ENCODE data around the gene VAV1. TPM values are rescaled to one million over a fixed set of nuclear protein-coding genes. Genes with fewer than 3 reads are reported as not detected.
A peak's percentile ranks its signal among the peaks of the same experiment; 100 is the strongest.

Gene VAV1
- polyA plus RNA-seq (2013, experiment 1 of 2) = 0.06 TPM
- polyA plus RNA-seq (2013, experiment 2 of 2) = 0.04 TPM

GRCh38 chr19:6772028-6772865 lies at the start of gene VAV1:
Gene VAV1 (plus strand): TSS chr19:6772708. CDS start chr19:6772808, 100 bp downstream.
- no peak within 1 kb of the TSS for H3K4me3 ChIP-seq (ENCODE audit: low read length in 2 of 2)
- H4K91ac ChIP-seq (ENCODE audit: low read depth, low read length, poor library complexity) = no peak within 1 kb of the TSS
- no peaks in the 10 kb centered on the region for H3K36me3 ChIP-seq (replicated peaks in 1 of 2; ENCODE audit: control insufficient read depth in 2 of 2, insufficient read depth in 2 of 2, low read length in 2 of 2)
- H3K27me3 ChIP-seq (ENCODE audit: control insufficient read depth in 3 of 3, insufficient read depth in 3 of 3, low read depth in 1 of 3, low read length in 3 of 3) = peaks cover 0 to 13% (median 11%) of the 10 kb centered on the region in 3 experiments
- no peak within 1 kb of the TSS for H3K27ac ChIP-seq (replicated peaks; ENCODE audit: low read length)
- peak within 1 kb of the TSS; percentile 19 for H2BK15ac ChIP-seq (ENCODE audit: low read length)
- no peaks in the 10 kb centered on the region for H3K9me3 ChIP-seq (replicated peaks in 1 of 2; ENCODE audit: control insufficient read depth in 2 of 2, insufficient read depth in 1 of 2, low read depth in 1 of 2, low read length in 2 of 2)
- H3K9ac ChIP-seq (ENCODE audit: low read depth, low read length, poor library complexity) = peak within 1 kb of the TSS; percentile 50
- no peak within 1 kb of the TSS for H4K8ac ChIP-seq (ENCODE audit: low read depth, low read length)
- no peak for DNase-seq (ENCODE audit: low spot score)
- no peaks in the 10 kb centered on the region for H3K79me1 ChIP-seq (ENCODE audit: low read depth, low read length)
- no peak within 1 kb of the TSS for H3K4ac ChIP-seq (ENCODE audit: low read length)
- peak within 1 kb of the TSS; percentile 81 for H3K23ac ChIP-seq (ENCODE audit: low read depth, low read length, poor library complexity)
- H2BK120ac ChIP-seq (ENCODE audit: low read depth, low read length) = peak within 1 kb of the TSS; percentile 28
- H2BK12ac ChIP-seq (ENCODE audit: low read length) = peak within 1 kb of the TSS; percentile 63
- no CpG with 5 or more reads among the region's 25 CpGs for WGBS, 2 donors (ENCODE audit: extremely low coverage in 2 of 2, insufficient read length in 2 of 2, insufficient replicate concordance in 1 of 2)
- no peak within 1 kb of the TSS for H3K4me2 ChIP-seq (ENCODE audit: insufficient read depth, low read length, poor library complexity, severe bottlenecking)
- H2AK5ac ChIP-seq (ENCODE audit: low read depth, low read length) = peak within 1 kb of the TSS; percentile 75
- peak within 1 kb of the TSS; percentile 52 for H3K18ac ChIP-seq (ENCODE audit: low read length)
- no peak within 1 kb of the TSS for H3K14ac ChIP-seq (ENCODE audit: low read length)
- peaks cover 0 to 3% of the 10 kb centered on the region in 2 donors for H3K4me1 ChIP-seq (ENCODE audit: control insufficient read depth in 2 of 2, insufficient read depth in 1 of 2, low read depth in 1 of 2, low read length in 2 of 2)
- peak within 1 kb of the TSS; percentile 69 for H2AFZ ChIP-seq (ENCODE audit: low read length)
- peak within 1 kb of the TSS; percentile 29 for H2BK5ac ChIP-seq (ENCODE audit: low read length)

- H2AFZ ChIP-seq (ENCODE audit: low read length) = peak overlapping the region; percentile 64
Observed at GRCh38 chr19:6723108-6723618, 49.3 kb upstream of the VAV1 start.

GRCh38 chr19:6723738-6724137 lies 48.8 kb upstream of the VAV1 start:
- DNase-seq (ENCODE audit: low spot score) = no peak
- no CpG with 5 or more reads among the region's 5 CpGs for WGBS, 2 donors (ENCODE audit: extremely low coverage in 2 of 2, insufficient read length in 2 of 2, insufficient replicate concordance in 1 of 2)

More at GRCh38 chr19:6723108-6723618, 49.3 kb upstream of the VAV1 start:
- peaks cover 0 to 4% of the 10 kb centered on the region in 2 donors for H3K9me3 ChIP-seq (replicated peaks in 1 of 2; ENCODE audit: control insufficient read depth in 2 of 2, insufficient read depth in 1 of 2, low read depth in 1 of 2, low read length in 2 of 2)
- no peak overlapping the region for H3K23ac ChIP-seq (ENCODE audit: low read depth, low read length, poor library complexity)
- no peak overlapping the region for H2BK120ac ChIP-seq (ENCODE audit: low read depth, low read length)
- no peak overlapping the region for H3K9ac ChIP-seq (ENCODE audit: low read depth, low read length, poor library complexity)
- peaks cover 2% of the 10 kb centered on the region for H3K79me1 ChIP-seq (ENCODE audit: low read depth, low read length)
- H4K8ac ChIP-seq (ENCODE audit: low read depth, low read length) = no peak overlapping the region
- no peak overlapping the region for H3K4me2 ChIP-seq (ENCODE audit: insufficient read depth, low read length, poor library complexity, severe bottlenecking)
- H2AK5ac ChIP-seq (ENCODE audit: low read depth, low read length) = no peak overlapping the region
- H3K36me3 ChIP-seq (replicated peaks in 1 of 2; ENCODE audit: control insufficient read depth in 2 of 2, insufficient read depth in 2 of 2, low read length in 2 of 2) = no peaks in the 10 kb centered on the region
- H2BK15ac ChIP-seq (ENCODE audit: low read length) = no peak overlapping the region
- H3K14ac ChIP-seq (ENCODE audit: low read length) = no peak overlapping the region
- no peak overlapping the region for H3K4ac ChIP-seq (ENCODE audit: low read length)
- H3K4me3 ChIP-seq (ENCODE audit: low read length in 2 of 2) = no peak overlapping the region
- no peak overlapping the region for H4K91ac ChIP-seq (ENCODE audit: low read depth, low read length, poor library complexity)
- no peaks in the 10 kb centered on the region for H3K4me1 ChIP-seq (ENCODE audit: control insufficient read depth in 2 of 2, insufficient read depth in 1 of 2, low read depth in 1 of 2, low read length in 2 of 2)
- H3K27ac ChIP-seq (replicated peaks; ENCODE audit: low read length) = no peak overlapping the region
- H3K18ac ChIP-seq (ENCODE audit: low read length) = no peak overlapping the region
- H3K27me3 ChIP-seq (ENCODE audit: control insufficient read depth in 3 of 3, insufficient read depth in 3 of 3, low read depth in 1 of 3, low read length in 3 of 3) = no peaks in the 10 kb centered on the region
- H2BK5ac ChIP-seq (ENCODE audit: low read length) = no peak overlapping the region
- no peak for DNase-seq (ENCODE audit: low spot score)
- no CpG with 5 or more reads among the region's 13 CpGs for WGBS, 2 donors (ENCODE audit: extremely low coverage in 2 of 2, insufficient read length in 2 of 2, insufficient replicate concordance in 1 of 2)
- H2BK12ac ChIP-seq (ENCODE audit: low read length) = no peak overlapping the region

More at GRCh38 chr19:6723738-6724137, 48.8 kb upstream of the VAV1 start:
- Histone ChIP-seq H2AK5ac (ENCODE audit: low read depth, low read length) (no peak overlapping the region), H3K18ac (ENCODE audit: low read length) (no peak overlapping the region), H2BK15ac (ENCODE audit: low read length) (no peak overlapping the region), H3K9ac (ENCODE audit: low read depth, low read length, poor library complexity) (no peak overlapping the region), H3K36me3 (replicated peaks in 1 of 2; ENCODE audit: control insufficient read depth in 2 of 2, insufficient read depth in 2 of 2, low read length in 2 of 2) (no peaks in the 10 kb centered on the region), H3K79me1 (ENCODE audit: low read depth, low read length) (peaks cover 2% of the 10 kb centered on the region), H3K9me3 (replicated peaks in 1 of 2; ENCODE audit: control insufficient read depth in 2 of 2, insufficient read depth in 1 of 2, low read depth in 1 of 2, low read length in 2 of 2) (peaks cover 0 to 4% of the 10 kb centered on the region in 2 donors), H2BK120ac (ENCODE audit: low read depth, low read length) (no peak overlapping the region), H3K27ac (replicated peaks; ENCODE audit: low read length) (no peak overlapping the region), H4K8ac (ENCODE audit: low read depth, low read length) (no peak overlapping the region), H2BK12ac (ENCODE audit: low read length) (no peak overlapping the region), H2BK5ac (ENCODE audit: low read length) (no peak overlapping the region), H3K4me3 (ENCODE audit: low read length in 2 of 2) (no peak overlapping the region), H3K14ac (ENCODE audit: low read length) (no peak overlapping the region), H3K4me2 (ENCODE audit: insufficient read depth, low read length, poor library complexity, severe bottlenecking) (no peak overlapping the region), H3K23ac (ENCODE audit: low read depth, low read length, poor library complexity) (no peak overlapping the region), H4K91ac (ENCODE audit: low read depth, low read length, poor library complexity) (no peak overlapping the region), H2AFZ (ENCODE audit: low read length) (no peak overlapping the region), H3K27me3 (ENCODE audit: control insufficient read depth in 3 of 3, insufficient read depth in 3 of 3, low read depth in 1 of 3, low read length in 3 of 3) (no peaks in the 10 kb centered on the region), H3K4me1 (ENCODE audit: control insufficient read depth in 2 of 2, insufficient read depth in 1 of 2, low read depth in 1 of 2, low read length in 2 of 2) (no peaks in the 10 kb centered on the region), H3K4ac (ENCODE audit: low read length) (no peak overlapping the region)

Measured in neuronal stem cell (in vitro differentiated cells).